Stimulated activated CD4-positive, alpha-beta T cell treated with anti-CD3 and anti-CD28 coated beads, Interleukin-4, amount 100 ng/mL, for 4 hours (primary cell): ENCODE results near the gene MYO3B.
"Not testable (repeated sequence)": the region's sequence is repeated elsewhere in the genome, so short reads cannot be mapped to it uniquely, and the experiment has no call there.

ENCODE experiments used
- DNase-seq, 2 experiments: peaks; one replicate each; pipeline ENCODE4 v3.0.0-alpha.2; 2020

The MYO3B gene

GRCh38 chr2:170579511-170579910 is 401.6 kb downstream of the MYO3B start:
- DNase-seq = no peak

- DNase-seq = no peak
Measured at GRCh38 chr2:170582313-170582712, 404.4 kb downstream of the MYO3B start.

- no peak for DNase-seq
Measured at GRCh38 chr2:170582751-170583463, 405.0 kb downstream of the MYO3B start.

- no peak for DNase-seq
Measured at GRCh38 chr2:170585067-170585466, 407.1 kb downstream of the MYO3B start.

GRCh38 chr2:170586571-170587095 is 408.7 kb downstream of the MYO3B start:
- no peak for DNase-seq

GRCh38 chr2:170587117-170587516 is 409.2 kb downstream of the MYO3B start:
- no peak for DNase-seq

- DNase-seq = no peak
Measured at GRCh38 chr2:170587922-170588321, 410.0 kb downstream of the MYO3B start.

- no peak for DNase-seq
Measured at GRCh38 chr2:170588729-170589128, 410.8 kb downstream of the MYO3B start.

GRCh38 chr2:170596576-170596975 is 418.6 kb downstream of the MYO3B start:
- no peak for DNase-seq

GRCh38 chr2:170598067-170598395 is 420.1 kb downstream of the MYO3B start:
- DNase-seq = no peak

- DNase-seq = no peak
Measured at GRCh38 chr2:170601489-170601888, 423.5 kb downstream of the MYO3B start.

GRCh38 chr2:170605862-170606261 is 427.9 kb downstream of the MYO3B start:
- DNase-seq = no peak

- DNase-seq = no peak
Measured at GRCh38 chr2:170607171-170607570, 429.2 kb downstream of the MYO3B start.

- DNase-seq = no peak
Measured at GRCh38 chr2:170610615-170611014, 432.7 kb downstream of the MYO3B start.

- DNase-seq = not testable (repeated sequence)
Measured at GRCh38 chr2:170618948-170619347, 441.0 kb downstream of the MYO3B start.

GRCh38 chr2:170635094-170635493 is 457.1 kb downstream of the MYO3B start:
- DNase-seq = not testable (repeated sequence)

GRCh38 chr2:170639635-170640034 is 461.7 kb downstream of the MYO3B start:
- no peak for DNase-seq

GRCh38 chr2:170641961-170642360 is 464.0 kb downstream of the MYO3B start:
- no peak for DNase-seq

- DNase-seq = no peak
Measured at GRCh38 chr2:170643346-170643745, 465.4 kb downstream of the MYO3B start.

- DNase-seq = no peak
Measured at GRCh38 chr2:170647741-170648436, 469.9 kb downstream of the MYO3B start.

- peak; percentile 3 to 35 for DNase-seq
Measured at GRCh38 chr2:170651624-170652325, 473.8 kb downstream of the MYO3B start.

- no peak for DNase-seq
Measured at GRCh38 chr2:170652637-170653417, 474.9 kb downstream of the MYO3B start.

GRCh38 chr2:170656669-170657068 is 478.7 kb downstream of the MYO3B start:
- DNase-seq = no peak
